ENCODE data around the gene IFI30.

DNA sequence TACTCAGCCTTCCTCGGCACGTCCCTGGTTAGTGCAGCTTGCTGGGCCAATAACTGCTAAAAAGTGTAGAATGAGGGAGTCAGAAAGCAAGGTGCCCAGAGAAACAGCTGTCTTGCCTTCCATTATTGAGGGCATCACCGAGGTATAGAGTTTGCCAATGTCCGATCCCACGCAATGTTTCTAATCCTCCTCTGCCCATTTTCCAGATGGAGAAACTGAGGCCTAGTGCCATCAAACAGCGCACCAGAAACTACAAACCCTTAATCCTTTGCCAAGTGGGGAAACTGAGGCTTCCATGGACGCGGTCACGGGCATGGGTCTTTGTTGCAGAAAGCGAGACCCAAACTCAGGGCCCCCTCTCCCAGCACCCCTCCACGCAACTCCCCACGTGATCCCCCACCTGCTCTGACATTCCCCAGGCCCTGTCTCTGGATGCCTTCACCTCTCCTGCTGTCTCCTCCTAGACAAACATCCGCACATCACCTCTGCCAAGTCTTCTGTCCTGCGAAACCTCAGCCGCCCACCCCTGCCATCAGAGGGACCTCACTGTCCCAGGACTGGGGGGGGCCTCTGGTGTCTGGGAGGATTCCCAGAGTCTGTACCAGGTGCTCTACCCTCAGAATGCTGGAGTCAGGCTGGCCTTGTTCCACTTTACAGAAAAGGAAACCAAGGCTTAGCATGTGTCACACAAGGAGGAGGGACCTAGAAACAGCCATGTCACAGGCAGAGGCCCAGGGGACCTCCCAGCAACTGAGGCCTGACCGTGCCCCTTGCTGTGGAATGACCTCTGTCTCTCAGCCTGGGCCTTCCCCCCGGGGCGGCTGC is 53.6 kb downstream of the IFI30 start:
- TF ChIP-seq GATA3 (IDR thresholded peaks at IDR 0.05; ENCODE audit: low read depth, low read length) (no peak), GATA2 (IDR thresholded peaks at IDR 0.05; ENCODE audit: low read depth, low read length) (no peak)

Measured in SH-SY5Y (cell line).